DOHH2 (cell line): ENCODE results near the gene DTNB.

Experiments used
- H3F3A ChIP-seq: fragments of 200-600 bp; sonication (generic), shearing (Covaris generic); 2 replicates; pipeline ENCODE4 v1.6.0; 2016; ENCODE audit warnings: antibody characterized with exemption, mild to moderate bottlenecking; ENCODE audit not compliant: control insufficient read depth, insufficient read depth
- H3K27ac ChIP-seq: fragments of 200-600 bp; sonication (generic); 2 replicates; pipeline ENCODE4 v1.5.1; 2014; ENCODE audit warnings: low read depth, mild to moderate bottlenecking, low read length, moderate library complexity
- H3K27me3 ChIP-seq: fragments of 200-600 bp; sonication (generic); 2 replicates; pipeline ENCODE4 v1.6.1; 2014; ENCODE audit warnings: mild to moderate bottlenecking, low read length, mixed read lengths; ENCODE audit not compliant: control insufficient read depth
- H3K36me3 ChIP-seq: fragments of 200-600 bp; sonication (generic); 2 replicates; pipeline ENCODE4 v1.6.1; 2014; ENCODE audit warnings: mild to moderate bottlenecking, low read length, moderate library complexity, mixed read lengths; ENCODE audit not compliant: control insufficient read depth
- H3K4me1 ChIP-seq: fragments of 200-600 bp; sonication (generic); 2 replicates; pipeline ENCODE4 v1.6.1; 2014; ENCODE audit warnings: mild to moderate bottlenecking, low read length, mixed read lengths; ENCODE audit not compliant: control insufficient read depth
- H3K4me2 ChIP-seq: fragments of 200-600 bp; sonication (generic); 2 replicates; pipeline ENCODE4 v1.6.0; 2014; ENCODE audit warnings: mild to moderate bottlenecking, low read length, moderate library complexity
- H3K4me3 ChIP-seq: fragments of 200-600 bp; sonication (generic); 2 replicates; pipeline ENCODE4 v1.5.1; 2014; ENCODE audit warnings: mild to moderate bottlenecking, low read length, mixed read lengths
- H3K79me2 ChIP-seq: fragments of 200-600 bp; sonication (generic); 2 replicates; pipeline ENCODE4 v1.6.1; 2014; ENCODE audit warnings: mild to moderate bottlenecking, low read length, mixed read lengths; ENCODE audit not compliant: control insufficient read depth
- H3K9me2 ChIP-seq: fragments of 200-600 bp; sonication (generic); replicated peaks from 2 replicates; pipeline ENCODE4 v1.6.1; 2014; ENCODE audit warnings: mild to moderate bottlenecking, low read length, mixed read lengths; ENCODE audit not compliant: control insufficient read depth
- H3K9me3 ChIP-seq: fragments of 200-600 bp; sonication (generic); 2 replicates; pipeline ENCODE4 v1.6.1; 2014; ENCODE audit warnings: antibody characterized with exemption, low read length, mixed read lengths; ENCODE audit not compliant: control insufficient read depth, insufficient read depth
- H4K20me1 ChIP-seq: fragments of 200-600 bp; sonication (generic); 2 replicates; pipeline ENCODE4 v1.6.0; 2014; ENCODE audit warnings: low read depth, mild to moderate bottlenecking, antibody characterized with exemption, low read length, moderate library complexity; ENCODE audit not compliant: control insufficient read depth, insufficient read depth
- EZH2phosphoT487 ChIP-seq: fragments of 200-600 bp; sonication (generic); IDR thresholded peaks from 2 replicates; pipeline ENCODE4 v1.6.1; 2017; ENCODE audit warnings: borderline replicate concordance, mild to moderate bottlenecking, antibody characterized with exemption, low read length, moderate library complexity, mixed read lengths
- TF ChIP-seq, protein P1 (sequence below): fragments of 200-600 bp; sonication (generic); IDR thresholded peaks from one replicate; pipeline ENCODE4 v1.5.1; 2014; ENCODE audit warnings: antibody characterized with exemption, mild to moderate bottlenecking, low read depth, low read length; ENCODE audit not compliant: poor library complexity, severe bottlenecking

DTNB gene

GRCh38 chr2:25558262-25558661, 115.1 kb downstream of the DTNB start:
- H3K4me3 ChIP-seq: peak overlapping the region; percentile 11
- H3K9me2 ChIP-seq: no peaks in the 10 kb centered on the region
- H3K4me2 ChIP-seq: peak overlapping the region; percentile 49
- H3K4me1 ChIP-seq: peaks cover 64% of the 10 kb centered on the region
- no peaks in the 10 kb centered on the region for H3K9me3 ChIP-seq
- H3K36me3 ChIP-seq: no peaks in the 10 kb centered on the region; the same call in 1 of the 2 replicates
- H3F3A ChIP-seq: peaks cover 14% of the 10 kb centered on the region
- H3K27ac ChIP-seq: 0 out of 2 replicates have a peak overlapping the region, but pooled peaks have one; percentile 3
- H3K79me2 ChIP-seq: no peaks in the 10 kb centered on the region
- H3K27me3 ChIP-seq: no peaks in the 10 kb centered on the region
- H4K20me1 ChIP-seq: no peaks in the 10 kb centered on the region
- TF ChIP-seq EZH2phosphoT487: no peak
- TF ChIP-seq, protein P1, sequence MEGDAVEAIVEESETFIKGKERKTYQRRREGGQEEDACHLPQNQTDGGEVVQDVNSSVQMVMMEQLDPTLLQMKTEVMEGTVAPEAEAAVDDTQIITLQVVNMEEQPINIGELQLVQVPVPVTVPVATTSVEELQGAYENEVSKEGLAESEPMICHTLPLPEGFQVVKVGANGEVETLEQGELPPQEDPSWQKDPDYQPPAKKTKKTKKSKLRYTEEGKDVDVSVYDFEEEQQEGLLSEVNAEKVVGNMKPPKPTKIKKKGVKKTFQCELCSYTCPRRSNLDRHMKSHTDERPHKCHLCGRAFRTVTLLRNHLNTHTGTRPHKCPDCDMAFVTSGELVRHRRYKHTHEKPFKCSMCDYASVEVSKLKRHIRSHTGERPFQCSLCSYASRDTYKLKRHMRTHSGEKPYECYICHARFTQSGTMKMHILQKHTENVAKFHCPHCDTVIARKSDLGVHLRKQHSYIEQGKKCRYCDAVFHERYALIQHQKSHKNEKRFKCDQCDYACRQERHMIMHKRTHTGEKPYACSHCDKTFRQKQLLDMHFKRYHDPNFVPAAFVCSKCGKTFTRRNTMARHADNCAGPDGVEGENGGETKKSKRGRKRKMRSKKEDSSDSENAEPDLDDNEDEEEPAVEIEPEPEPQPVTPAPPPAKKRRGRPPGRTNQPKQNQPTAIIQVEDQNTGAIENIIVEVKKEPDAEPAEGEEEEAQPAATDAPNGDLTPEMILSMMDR: peak; percentile 13

- H3K4me2 ChIP-seq: peak overlapping the region; percentile 49
- no peak overlapping the region for H3K27ac ChIP-seq
- H3K36me3 ChIP-seq: no peaks in the 10 kb centered on the region
- H4K20me1 ChIP-seq: no peaks in the 10 kb centered on the region
- no peaks in the 10 kb centered on the region for H3K79me2 ChIP-seq
- no peak for TF ChIP-seq EZH2phosphoT487
- TF ChIP-seq, protein P1: no peak
- H3K27me3 ChIP-seq: no peaks in the 10 kb centered on the region
- H3K9me3 ChIP-seq: no peaks in the 10 kb centered on the region
- H3F3A ChIP-seq: peaks cover 8% of the 10 kb centered on the region
- H3K4me3 ChIP-seq: peak overlapping the region; percentile 11; the same call in 1 of the 2 replicates
- H3K9me2 ChIP-seq: no peaks in the 10 kb centered on the region
- H3K4me1 ChIP-seq: peaks cover 55% of the 10 kb centered on the region
These were observed 116.0 kb downstream of the DTNB start for GRCh38 chr2:25557179-25558036.

GRCh38 chr2:25552318-25552717, 121.1 kb downstream of the DTNB start:
- no peak overlapping the region for H3K27ac ChIP-seq
- H3F3A ChIP-seq: 0 out of 2 replicates have a peak, but pooled peaks cover 2% of the 10 kb centered on the region
- no peaks in the 10 kb centered on the region for H4K20me1 ChIP-seq
- no peaks in the 10 kb centered on the region for H3K27me3 ChIP-seq
- no peaks in the 10 kb centered on the region for H3K79me2 ChIP-seq
- H3K4me3 ChIP-seq: no peak overlapping the region
- H3K4me2 ChIP-seq: no peak overlapping the region
- H3K9me3 ChIP-seq: no peaks in the 10 kb centered on the region
- H3K36me3 ChIP-seq: no peaks in the 10 kb centered on the region
- TF ChIP-seq, protein P1: no peak
- no peak for TF ChIP-seq EZH2phosphoT487
- H3K9me2 ChIP-seq: no peaks in the 10 kb centered on the region
- peaks cover 20% of the 10 kb centered on the region for H3K4me1 ChIP-seq
